ENCODE results near the gene MADCAM1.

Gene MADCAM1

DNA sequence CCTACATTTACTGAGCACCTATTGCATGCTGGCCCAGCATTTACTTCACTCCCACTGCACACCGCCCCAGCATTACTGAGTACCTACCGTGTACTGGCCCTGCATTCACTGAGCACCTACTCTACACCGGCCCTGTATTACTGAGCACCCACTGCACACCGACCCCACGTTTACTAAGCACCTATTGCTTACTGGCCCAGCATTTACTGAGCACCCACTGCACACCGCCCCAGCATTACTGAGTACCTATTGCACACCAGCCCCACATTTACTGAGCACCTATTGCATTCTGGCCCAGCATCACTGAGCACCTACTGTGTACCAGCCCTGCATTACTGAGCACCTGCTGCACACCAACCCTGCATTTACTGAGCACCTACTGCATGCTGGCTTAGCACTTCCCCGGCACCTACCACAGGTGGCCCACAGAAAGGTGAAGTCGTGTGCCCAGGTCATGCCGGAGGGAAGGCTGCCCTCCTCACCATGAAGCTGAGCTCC is 17.9 kb downstream of the MADCAM1 start:
- no peak for FAIRE-seq
- DNase-seq (ENCODE audit: insufficient read length, low spot score), result no peak
- no peak for TF ChIP-seq POLR2A (IDR thresholded peaks at IDR 0.05; ENCODE audit: low read depth, low read length)

- DNase-seq (ENCODE audit: insufficient read length, low spot score), result no peak
- TF ChIP-seq POLR2A (IDR thresholded peaks at IDR 0.05; ENCODE audit: low read depth, low read length), result no peak
- no peak for FAIRE-seq
Measured at GRCh38 chr19:517721-518597, 21.7 kb downstream of the MADCAM1 start.

DNA sequence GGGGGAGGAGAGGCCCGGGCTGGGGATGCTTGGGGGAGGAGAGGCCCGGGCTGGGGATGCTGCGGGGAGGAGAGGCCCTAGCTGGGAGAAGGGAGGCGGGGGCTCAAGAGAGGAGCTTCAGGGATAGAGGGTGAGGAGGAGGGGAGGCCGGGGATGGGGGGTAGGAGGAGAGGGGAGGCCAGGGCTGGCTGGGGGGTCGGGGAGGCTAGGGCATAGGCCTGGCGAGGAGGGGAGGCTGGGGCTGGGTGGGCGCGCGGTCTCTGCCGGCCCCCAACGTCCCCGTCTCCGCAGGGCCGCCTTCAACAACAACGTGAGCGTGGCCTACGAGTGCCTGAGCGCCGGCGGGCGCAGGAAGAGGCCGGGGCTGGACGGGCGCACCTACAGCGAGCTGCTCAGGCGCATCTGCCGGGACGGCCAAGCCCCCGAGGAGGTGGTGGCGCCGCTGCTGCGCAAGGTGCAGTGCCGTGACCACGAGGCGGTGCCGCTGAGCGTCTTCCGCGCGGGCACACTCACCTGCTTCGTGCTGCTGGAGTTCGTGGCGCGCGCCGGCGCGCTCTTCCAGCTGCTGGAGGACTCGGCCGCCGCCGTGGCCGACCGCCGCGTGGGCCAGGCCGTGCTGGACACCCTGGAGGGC is 22.4 kb downstream of the MADCAM1 start:
- no peak for DNase-seq (ENCODE audit: insufficient read length, low spot score)
- no peak for FAIRE-seq
- TF ChIP-seq POLR2A (IDR thresholded peaks at IDR 0.05; ENCODE audit: low read depth, low read length), result no peak

DNA sequence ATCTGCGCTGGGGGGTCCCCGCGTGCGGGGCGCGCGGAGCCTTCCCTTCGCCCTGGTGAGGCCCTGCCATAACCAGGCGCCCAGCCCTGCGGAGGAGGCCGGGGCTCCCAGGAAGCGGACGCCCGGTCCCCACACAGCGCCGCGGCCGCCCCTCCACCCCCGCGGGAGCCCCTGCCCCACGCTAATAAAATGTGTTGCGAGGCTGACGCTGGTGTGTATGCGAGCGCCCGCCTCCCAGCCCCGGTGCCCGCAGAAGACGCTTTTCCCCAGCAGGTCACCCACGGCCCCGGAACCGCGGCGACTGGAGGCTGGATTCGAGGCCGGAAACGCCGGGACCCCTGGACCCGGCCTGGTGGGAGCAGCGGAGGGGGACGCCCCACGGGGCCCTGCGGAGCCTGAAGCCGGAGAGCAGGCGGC is 23.2 kb downstream of the MADCAM1 start:
- DNase-seq (ENCODE audit: insufficient read length, low spot score), result no peak
- no peak for TF ChIP-seq POLR2A (IDR thresholded peaks at IDR 0.05; ENCODE audit: low read depth, low read length)
- no peak for FAIRE-seq

DNA sequence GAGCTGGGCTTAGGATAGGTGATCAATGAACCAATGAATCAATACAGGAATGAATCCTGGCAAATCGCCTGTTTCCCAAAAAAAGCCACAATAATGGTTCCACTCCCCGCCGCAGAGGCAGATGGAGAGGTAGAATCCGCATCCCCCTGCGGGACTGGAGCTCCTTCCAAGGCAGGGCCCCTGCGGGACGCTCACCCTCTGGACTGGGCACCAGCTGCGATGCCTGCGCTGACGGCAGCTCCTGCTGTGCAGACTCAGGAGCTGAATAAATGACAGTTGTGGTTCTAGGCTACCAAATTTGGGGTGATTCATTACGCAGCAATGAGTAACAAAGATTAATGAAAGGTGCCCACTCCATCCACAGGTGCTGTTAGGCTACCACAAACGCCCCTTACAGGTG is 26.4 kb downstream of the MADCAM1 start:
- FAIRE-seq (no peak), DNase-seq (ENCODE audit: insufficient read length, low spot score) (no peak)
- TF ChIP-seq POLR2A (IDR thresholded peaks at IDR 0.05; ENCODE audit: low read depth, low read length), result no peak

GRCh38 chr19:524062-524674 is 27.9 kb downstream of the MADCAM1 start:
- FAIRE-seq (no peak), DNase-seq (ENCODE audit: insufficient read length, low spot score) (no peak)
- TF ChIP-seq POLR2A (IDR thresholded peaks at IDR 0.05; ENCODE audit: low read depth, low read length), result no peak

DNA sequence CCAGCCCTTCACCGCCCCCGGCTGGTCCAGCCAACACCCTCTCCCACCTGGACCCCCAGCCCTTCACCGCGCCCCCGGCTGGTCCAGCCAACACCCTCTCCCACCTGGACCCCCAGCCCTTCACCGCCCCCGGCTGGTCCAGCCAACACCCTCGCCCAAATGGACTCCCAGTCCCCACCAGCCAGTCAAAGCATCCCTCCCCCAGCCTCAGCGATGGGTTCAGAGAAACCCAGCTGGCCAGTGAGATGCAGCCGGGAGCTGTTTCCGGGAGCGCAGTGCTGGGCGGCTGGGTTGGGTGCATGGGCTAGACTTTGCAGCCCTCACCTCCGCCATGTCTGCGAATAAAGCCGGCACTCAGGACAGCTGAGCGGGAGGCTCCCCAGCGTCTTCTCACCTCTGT is 28.7 kb downstream of the MADCAM1 start:
- FAIRE-seq (no peak), DNase-seq (ENCODE audit: insufficient read length, low spot score) (no peak)
- no peak for TF ChIP-seq POLR2A (IDR thresholded peaks at IDR 0.05; ENCODE audit: low read depth, low read length)

DNA sequence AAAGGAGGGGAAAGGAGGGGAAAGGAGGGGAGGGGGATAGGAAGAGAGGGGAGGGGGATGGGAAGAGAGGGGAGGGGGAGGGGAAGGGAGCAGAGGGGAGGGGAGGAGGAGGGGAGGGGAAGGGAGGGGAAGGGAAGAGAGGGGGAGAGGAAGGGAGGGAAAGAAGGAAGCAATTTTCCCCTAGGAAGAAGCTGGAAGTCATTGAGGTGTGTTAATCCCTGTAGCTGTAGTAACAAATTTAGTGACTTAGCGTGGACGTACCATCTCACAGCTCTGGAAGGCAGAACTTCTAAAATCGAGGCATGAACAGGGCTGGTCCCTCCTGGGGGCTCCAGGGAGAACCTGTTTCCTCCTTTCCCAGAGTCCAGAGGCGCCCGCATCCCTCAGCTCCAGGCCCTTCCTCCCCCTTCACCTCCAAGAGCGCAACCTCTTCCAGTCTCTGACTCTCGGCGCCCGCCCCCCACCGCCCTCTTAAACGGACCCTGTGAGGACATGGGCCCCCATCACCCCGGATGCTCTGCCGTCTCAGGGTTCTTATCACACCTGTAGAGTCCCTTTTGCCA is 29.7 kb downstream of the MADCAM1 start:
- no peak for TF ChIP-seq POLR2A (IDR thresholded peaks at IDR 0.05; ENCODE audit: low read depth, low read length)
- no peak for DNase-seq (ENCODE audit: insufficient read length, low spot score)
- FAIRE-seq, result no peak

- no peak for TF ChIP-seq POLR2A (IDR thresholded peaks at IDR 0.05; ENCODE audit: low read depth, low read length)
- no peak for DNase-seq (ENCODE audit: insufficient read length, low spot score)
- no peak for FAIRE-seq
Measured at GRCh38 chr19:530134-531008, 34.1 kb downstream of the MADCAM1 start.

DNA sequence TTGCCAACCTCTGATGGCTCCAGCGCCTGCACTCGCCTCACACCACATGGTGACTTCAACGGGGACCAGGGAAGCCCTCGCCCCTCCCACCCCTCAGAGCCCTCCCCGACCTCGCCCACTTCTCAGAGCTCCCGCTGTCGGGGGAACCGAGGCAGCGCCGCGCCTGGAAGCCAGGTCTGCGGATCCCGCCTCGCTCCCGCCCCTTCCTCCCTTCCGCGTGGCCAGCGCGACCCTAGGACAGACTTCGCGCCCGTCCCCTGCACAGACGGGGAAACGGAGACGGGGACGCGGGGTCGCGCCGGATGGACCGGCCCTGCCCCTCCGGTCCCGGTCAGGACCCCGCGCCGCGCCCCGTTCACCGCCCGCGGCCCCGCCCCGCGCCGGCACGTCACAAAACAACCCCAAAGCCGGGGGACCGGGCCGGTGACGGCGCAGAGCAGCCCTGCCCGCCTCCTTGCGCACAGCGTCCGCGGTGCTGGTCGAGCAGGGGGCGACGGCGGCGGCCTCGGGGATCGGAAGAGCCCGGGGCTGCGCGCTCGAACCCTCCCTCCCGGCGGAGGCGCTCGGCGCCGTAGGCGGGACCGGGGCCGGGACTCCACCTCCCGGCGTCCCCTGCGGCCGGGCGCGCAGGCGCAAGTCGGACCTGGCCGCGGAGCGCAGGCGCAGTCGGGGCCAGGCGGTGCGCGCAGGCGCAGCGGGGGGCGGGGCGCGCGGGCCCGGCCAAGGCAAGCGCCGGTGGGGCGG is 34.9 kb downstream of the MADCAM1 start:
- TF ChIP-seq POLR2A (IDR thresholded peaks at IDR 0.05; ENCODE audit: low read depth, low read length), result 0 out of 2 replicates have a peak, but pooled peaks have one; percentile 57
- FAIRE-seq (no peak), DNase-seq (ENCODE audit: insufficient read length, low spot score) (peak; percentile 95)

DNA sequence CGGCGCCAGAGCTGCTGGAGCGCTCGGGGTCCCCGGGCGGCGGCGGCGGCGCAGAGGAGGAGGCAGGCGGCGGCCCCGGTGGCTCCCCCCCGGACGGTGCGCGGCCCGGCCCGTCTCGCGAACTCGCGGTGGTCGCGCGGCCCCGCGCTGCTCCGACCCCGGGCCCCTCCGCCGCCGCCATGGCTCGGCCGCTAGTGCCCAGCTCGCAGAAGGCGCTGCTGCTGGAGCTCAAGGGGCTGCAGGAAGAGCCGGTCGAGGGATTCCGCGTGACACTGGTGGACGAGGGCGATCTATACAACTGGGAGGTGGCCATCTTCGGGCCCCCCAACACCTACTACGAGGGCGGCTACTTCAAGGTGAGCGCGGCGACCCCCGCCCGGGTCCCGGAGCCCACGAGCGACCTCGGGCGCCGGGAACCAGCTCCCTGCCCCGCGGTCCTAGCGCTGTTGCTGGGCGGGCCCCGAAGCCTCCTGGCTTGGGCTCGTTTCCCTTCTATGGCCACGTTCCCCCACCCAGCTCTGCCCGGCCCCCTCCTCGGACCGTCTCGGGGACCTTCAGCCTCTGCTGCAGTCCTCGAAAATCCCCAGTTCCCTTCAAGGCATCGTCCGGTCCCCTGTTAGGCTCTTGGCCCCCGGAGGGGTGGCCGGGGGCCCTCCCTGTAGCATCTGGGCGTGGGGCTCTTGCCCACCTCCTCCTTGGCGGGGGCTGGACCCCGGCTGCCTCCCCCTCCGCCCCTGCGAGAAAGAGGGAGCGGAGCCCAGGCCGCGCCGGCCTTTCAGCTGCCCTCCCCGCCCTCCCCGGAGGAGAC is 35.7 kb downstream of the MADCAM1 start, which contains the start of gene CDC34:
CDC34 (plus strand) TSS at position 8 of the 808 bp plus-strand sequence; CDS start at position 180, 172 bp downstream.
- no peak for DNase-seq (ENCODE audit: insufficient read length, low spot score)
- FAIRE-seq, result no peak
- TF ChIP-seq POLR2A (IDR thresholded peaks at IDR 0.05; ENCODE audit: low read depth, low read length), result peak; percentile 79
